Measurements from ENCODE around the gene PRMT5. TPM values are rescaled to one million over a fixed set of nuclear protein-coding genes. Genes with fewer than 3 reads are reported as not detected.
"Not testable (repeated sequence)": the region's sequence is repeated elsewhere in the genome, so short reads cannot be mapped to it uniquely, and the experiment has no call there.

The PRMT5 gene
- total RNA-seq, 1 donor from 2014 or later = 50.2 TPM

DNA sequence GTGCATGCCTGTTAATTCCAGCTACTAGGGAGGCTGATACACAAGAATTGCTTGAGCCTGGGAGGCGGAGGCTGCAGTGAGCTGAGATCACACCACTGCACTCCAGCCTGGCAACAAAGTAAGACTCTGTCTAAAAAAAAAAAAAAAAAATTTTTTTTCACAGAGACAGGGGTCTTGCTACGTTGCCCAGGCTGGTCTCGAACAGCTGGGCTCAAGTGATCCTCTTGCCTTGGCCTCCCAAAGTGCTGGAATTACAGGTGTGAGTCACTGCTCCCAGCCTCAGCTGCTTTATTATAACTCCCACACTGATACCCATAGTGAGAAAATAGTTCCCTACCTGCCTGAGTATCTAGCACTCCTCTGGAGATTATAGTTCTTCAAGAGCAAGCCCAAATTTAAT, 16.5 kb upstream of the PRMT5 start:
- no peak for DNase-seq
- no peak for ATAC-seq (ENCODE audit: poor library complexity)
- intact Hi-C loops (cut with DNase I) = no loop called here

DNA sequence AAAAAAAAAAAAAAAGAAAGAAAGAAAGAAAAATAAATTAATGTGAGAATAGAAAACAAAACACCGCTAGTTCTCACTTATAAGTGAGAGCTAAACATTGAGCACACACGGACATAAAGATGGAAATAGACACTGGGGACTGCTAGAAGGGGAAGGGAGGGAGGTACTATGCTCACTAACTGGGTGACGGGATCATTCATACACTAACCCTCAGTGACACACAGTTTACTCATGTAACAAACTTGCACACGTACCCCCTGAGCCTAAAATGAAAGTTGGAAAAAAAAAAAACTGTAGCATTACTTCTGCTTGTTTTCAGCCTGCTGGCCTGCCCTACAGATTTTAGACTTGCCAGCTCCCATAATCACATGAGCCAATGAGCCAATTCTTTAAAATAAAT, 10.5 kb upstream of the PRMT5 start:
- intact Hi-C loops (cut with DNase I) = no loop called here
- DNase-seq (no peak), ATAC-seq (ENCODE audit: poor library complexity) (no peak)

DNA sequence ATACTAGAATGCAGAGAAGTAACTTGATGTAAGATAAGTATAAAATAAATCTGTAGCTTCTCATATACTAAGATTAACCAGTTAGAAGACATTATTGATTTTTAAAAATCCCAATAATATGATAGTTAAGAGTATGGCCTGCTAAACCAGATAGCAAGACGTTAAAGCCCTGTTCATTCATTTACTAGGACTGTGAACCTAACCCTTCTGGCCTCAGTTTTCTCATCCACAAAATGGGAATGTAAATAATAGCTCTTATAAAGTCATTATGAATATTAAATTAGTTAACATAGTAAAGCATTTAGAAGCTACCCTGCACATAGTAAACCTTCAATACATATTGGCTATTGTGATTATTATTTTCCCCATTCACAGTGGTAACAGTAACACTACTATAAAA, 6.0 kb upstream of the PRMT5 start:
- ATAC-seq (ENCODE audit: poor library complexity) = no peak
- intact Hi-C loops (cut with DNase I) = no loop called here
- no peak for DNase-seq

DNA sequence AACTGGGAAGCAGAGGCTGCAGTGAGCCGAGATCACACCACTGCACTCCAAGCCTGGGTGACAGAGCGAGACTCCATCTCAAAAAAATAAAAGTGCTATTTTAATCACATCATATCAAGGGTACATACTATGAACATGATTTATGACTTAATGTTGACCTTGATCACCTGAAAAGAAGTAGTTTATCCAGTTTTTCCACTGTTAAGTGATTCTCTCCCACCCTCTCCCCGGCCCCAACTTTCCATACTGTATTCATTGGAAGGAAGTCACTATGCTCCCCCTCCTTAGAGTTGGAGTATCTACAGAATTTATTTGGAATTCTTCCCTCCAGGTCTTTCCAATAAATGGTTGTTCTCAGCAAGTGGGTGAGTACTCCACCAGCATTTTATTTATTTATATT, 3.0 kb upstream of the PRMT5 start:
- intact Hi-C loops (cut with DNase I) = no loop called here
- DNase-seq (no peak), ATAC-seq (ENCODE audit: poor library complexity) (no peak)

DNA sequence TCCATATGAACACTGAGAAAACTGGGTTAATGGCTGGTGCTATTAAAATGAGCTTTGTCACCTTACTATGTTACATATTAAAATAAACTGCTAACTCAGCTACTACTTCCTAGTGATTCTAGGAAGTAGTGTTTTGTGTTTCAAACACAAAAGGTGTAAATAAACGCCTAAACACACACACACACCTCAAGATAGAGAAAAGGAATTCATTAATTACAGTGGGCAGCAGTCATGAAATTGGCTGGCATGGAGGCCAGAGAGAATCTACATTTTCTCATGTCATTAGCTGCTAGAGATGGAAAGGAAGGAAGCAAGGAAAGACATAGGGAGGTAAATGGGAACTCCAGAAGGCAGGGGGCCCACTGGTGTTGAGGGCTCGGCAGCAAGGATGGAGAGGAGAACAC, 787 bp upstream of the PRMT5 start:
- DNase-seq (no peak), ATAC-seq (ENCODE audit: poor library complexity) (peak; percentile 9)
- intact Hi-C loops (cut with DNase I) = no loop called here

DNA sequence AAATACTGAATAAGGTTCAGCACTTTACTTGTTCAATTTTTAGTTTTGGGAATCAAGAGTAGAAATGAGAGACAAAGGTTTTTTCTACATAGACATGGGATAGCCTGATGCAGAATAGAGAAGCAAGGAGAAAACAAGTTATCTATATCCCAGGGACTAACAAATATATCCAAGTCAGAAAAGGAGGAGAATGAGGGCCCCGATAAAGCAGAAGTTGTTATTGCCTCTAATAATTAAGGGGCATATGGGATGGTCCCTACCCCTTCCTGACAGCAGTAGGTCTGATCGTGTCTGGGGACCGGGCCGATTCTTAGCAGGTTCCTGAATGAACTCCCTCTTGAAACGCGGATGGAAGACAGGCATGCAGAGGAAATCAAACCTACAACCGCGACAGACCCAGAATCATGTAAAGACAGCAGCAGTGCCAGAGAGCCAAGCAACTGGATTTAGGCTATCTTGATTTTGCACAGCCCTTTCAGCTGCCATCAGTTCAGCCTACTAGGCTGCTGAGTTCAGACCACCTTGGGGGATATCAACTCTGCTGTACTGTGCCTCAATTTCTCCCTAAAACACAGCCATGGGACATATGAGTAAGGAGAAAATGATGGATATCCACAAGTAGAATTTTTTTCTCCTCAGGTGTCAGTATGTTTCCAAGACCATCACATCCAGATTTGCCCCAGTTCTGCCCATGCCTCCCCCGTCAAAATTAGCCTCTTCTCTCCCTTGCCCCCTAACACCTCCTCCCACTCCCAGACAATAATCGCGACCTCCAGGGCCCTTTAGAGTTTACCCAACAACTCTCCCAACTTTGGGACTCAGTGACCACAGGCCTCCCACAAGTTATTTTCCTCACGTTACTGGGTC, 706 bp downstream of the PRMT5 start:
- ATAC-seq (ENCODE audit: poor library complexity) (no peak), DNase-seq (no peak)
- intact Hi-C loops (cut with DNase I) = no loop called here

DNA sequence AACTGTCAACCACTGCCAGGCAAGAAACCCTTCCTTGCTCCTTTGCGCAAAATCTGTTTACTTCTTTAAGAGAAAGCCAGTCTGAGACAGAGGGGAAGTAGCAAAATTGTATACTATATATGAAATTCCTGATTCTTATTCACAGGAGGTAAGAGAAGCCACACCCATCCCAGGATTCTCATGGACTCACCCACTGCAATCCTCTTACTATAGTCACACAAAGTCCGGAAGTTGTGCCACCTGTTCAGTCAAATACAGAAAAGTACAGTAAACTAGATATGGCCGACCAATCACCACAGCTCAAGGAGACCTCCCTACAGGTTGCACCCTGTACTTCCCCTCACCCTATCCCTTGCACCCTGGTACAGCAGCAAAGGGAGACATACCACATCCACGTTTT, 2.9 kb downstream of the PRMT5 start:
- intact Hi-C loops (cut with DNase I) = no loop called here
- DNase-seq (no peak), ATAC-seq (ENCODE audit: poor library complexity) (no peak)

DNA sequence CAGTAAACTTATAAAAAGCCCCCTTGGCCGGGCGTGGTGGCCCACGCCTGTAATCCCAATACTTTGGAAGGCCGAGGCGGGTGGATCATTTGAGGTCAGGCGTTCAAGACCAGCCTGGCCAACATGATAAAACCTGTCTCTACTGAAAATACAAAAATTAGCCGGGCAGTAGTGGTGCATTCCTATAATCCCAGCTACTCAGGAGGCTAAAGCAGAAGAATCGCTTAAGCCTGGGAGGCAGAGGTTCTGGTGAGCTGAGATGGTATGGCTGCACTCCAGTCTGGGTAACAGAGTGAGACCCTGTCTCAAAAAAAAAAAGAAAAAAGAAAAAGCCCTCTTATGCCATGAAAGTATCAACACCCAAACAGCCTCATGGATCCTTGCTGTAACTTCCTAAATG, 3.7 kb downstream of the PRMT5 start:
- ATAC-seq (ENCODE audit: poor library complexity) = no peak
- DNase-seq = no peak
- intact Hi-C loops (cut with DNase I) = no loop called here

DNA sequence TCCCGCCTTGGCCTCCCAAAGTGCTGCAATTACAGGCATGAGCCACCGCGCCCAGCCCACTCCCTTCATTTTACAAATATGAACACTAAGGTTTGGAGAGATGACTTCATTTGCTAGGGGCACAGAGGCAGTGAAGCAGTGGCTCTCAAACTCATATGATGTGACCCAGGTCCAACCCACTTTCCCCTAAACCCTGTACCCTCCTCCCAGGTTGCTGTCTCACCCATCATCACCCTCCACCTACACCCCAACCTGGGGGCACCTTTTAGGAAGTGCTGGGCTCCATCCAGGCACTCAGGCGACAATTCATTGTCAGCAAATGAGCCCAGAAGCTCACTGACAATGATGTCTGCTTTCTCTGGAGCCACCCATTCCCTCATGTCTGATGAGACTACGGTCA, 5.4 kb downstream of the PRMT5 start:
- no peak for ATAC-seq (ENCODE audit: poor library complexity)
- DNase-seq = no peak
- intact Hi-C loops (cut with DNase I) = no loop called here

DNA sequence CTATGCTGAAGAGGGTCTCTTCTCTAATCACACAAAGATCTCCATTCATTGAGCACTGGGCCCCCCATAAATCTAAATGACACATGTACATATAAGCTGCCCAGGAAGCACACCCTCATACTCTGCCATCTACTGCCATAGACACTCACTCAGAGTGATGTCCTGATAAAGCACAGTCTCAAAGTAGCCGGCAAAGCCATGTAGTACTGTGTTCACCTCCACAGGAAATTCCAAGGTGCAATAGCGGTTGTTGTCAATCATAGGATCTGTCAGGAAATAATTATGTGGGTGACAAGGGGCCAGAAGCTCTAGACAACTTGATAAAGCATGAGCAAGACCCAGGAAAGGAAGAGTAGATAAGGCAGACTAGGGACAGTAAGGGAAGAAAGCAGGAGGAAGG, 6.9 kb downstream of the PRMT5 start:
- intact Hi-C loops (cut with DNase I) = no loop called here
- DNase-seq = no peak

DNA sequence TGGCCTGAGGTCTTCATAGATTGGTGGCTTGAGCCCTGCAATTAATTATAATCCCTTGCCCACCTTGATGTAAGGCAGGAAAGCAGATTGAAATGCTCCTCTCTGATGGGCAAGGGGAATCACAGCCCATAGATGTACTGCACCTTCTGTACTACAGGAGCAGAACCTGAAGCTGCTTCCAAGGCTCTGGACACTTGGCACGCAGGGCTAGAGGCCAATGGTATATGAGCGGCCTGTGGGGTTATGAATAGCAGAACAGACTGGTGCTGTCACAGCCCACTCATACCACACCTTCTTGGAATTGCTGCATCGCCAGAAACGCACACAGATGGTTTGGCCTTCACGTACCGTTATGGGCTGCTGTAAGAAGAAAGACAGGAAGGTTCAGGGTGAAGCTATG, 8.5 kb downstream of the PRMT5 start:
- intact Hi-C loops (cut with DNase I) = no loop called here
- peak; percentile 35 for ATAC-seq (ENCODE audit: poor library complexity)
- peak; percentile 65 for DNase-seq

More for the DNA sequence above, 6.9 kb downstream of the PRMT5 start:
- no peak for ATAC-seq (ENCODE audit: poor library complexity)

DNA sequence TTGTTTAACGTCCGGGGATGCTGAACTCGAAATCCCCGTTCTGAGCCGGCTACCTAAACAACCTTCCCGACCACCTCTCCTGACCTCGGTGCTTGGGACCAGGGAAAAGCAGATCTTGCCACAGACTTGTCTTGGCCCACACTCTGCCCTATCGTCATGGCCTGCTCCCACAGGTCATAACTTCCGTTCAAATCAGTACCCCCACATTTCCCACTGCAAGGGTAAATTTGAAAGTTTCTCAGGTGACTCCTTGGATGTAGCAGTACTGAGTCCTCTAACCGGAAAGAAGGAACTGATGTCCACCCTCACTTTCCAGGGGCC, 9.6 kb downstream of the PRMT5 start:
- intact Hi-C loops (cut with DNase I) = no loop called here
- ATAC-seq (ENCODE audit: poor library complexity) (no peak), DNase-seq (no peak)

DNA sequence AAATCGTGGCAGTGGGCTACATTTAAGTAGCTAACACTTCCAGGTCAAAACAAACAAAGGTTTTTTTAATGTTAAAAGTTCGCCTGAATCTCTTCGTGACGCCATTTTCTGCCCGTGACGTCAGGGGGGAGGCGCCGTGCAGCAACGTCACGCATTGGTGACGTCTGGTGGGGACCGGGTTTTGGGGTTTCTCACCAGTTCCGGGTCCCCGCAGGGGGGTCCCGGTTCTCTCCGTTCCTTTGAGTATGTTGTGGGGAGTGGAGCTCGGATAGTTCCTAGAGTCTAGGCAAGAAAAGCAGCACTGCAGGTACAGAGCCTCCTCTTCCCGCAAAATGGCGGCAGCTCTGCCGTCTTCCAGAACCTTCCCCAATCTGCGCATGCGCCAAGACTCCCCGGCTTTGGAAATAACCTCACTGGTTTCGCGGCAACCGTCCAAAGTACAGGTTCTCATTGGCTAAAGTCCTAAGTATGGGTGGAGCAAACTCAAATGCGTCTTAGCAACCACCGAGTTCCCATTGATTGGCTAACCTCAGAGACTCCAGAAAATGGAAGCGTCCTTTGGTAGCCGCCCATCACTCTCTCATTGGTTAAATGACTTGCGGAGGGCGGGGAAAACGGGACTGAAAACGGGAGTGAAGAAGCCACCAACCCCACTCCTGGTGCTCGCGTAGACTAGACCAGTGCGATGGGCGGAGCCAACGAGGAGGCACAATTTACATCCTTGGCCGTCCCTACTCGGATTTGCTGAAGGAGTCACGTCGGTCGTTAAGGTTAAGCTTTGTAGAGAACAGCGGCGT, 10.2 kb downstream of the PRMT5 start, which contains the start of gene RBM23:
Gene RBM23, minus strand, starts transcription at position 346 of the 797 bp plus-strand sequence.
- intact Hi-C loops (cut with DNase I) = no loop called here
- DNase-seq = peak; percentile 100
- ATAC-seq (ENCODE audit: poor library complexity) = peak; percentile 90

DNA sequence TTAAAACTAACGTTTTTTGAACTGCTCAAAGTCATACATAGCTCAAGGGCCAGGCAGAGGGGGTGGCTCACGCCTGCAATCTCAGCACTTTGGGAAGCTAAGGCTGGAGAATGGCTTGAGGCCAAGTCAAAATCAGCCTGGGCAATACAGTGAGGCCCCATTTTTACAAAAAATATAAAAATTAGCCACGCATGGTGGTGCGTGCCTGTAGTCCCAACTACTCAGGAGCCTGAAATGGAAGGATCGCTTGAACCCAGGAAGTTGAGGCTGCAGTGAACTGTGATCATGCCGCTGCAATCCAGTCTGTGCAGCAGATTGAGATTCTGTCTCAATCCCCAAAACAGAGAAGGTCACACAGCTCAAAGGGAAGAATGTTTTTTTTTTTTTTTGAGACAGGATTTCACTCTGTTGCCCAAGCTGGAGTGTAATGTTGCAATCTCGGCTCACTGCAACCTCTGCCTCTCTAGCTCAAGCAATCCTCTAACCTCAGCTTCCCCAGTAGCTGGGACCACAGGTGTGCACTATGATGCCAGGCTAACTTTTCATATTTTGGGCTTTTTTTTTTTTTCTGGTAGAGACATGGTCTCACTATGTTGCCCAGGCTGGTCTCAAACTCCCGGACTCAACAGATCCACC, 13.2 kb downstream of the PRMT5 start:
- DNase-seq (no peak), ATAC-seq (ENCODE audit: poor library complexity) (no peak)
- intact Hi-C loops (cut with DNase I) = no loop called here

DNA sequence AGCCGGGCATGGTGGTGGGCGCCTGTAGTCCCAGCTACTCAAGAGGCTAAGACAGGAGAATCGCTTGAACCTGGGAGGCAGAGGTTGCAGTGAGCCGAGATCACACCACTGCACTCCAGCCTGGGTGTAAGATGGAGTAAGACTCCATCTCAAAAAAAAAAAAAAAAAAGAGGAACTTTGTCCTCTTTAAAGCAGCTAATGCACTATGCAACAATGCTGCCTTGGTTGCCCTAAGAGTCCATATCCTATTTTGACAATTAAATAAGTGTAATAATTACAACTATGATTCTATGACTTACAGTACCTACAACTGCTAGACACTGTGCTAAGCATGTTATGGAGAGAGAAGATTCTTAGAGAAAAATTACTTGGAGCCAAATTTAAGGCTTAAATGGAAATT, 14.3 kb downstream of the PRMT5 start:
- intact Hi-C loops (cut with DNase I) = not testable (repeated sequence)

DNA sequence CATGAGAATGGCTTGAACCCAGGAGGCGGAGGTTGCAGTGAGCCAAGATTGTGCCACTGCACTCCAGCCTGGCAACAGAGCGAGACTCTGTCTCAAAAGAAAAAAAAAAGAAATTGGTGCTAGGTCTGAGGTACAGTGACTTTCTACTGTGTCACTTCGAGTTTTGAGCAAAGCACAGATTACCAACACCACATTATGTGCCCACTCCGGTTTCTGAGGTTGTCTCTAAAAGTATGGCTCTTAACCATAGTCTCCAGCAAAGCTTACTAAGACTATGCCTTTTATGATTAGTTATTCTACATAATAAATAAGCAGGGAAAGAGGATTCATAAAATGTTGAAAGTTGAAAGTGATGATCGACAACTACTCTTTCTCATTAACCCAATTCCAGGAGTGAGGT, 18.3 kb downstream of the PRMT5 start:
- intact Hi-C loops (cut with DNase I) = no loop called here
- ATAC-seq (ENCODE audit: poor library complexity) (no peak), DNase-seq (no peak)

More for the DNA sequence above, 14.3 kb downstream of the PRMT5 start:
- not testable (repeated sequence) for DNase-seq; ATAC-seq (ENCODE audit: poor library complexity)

DNA sequence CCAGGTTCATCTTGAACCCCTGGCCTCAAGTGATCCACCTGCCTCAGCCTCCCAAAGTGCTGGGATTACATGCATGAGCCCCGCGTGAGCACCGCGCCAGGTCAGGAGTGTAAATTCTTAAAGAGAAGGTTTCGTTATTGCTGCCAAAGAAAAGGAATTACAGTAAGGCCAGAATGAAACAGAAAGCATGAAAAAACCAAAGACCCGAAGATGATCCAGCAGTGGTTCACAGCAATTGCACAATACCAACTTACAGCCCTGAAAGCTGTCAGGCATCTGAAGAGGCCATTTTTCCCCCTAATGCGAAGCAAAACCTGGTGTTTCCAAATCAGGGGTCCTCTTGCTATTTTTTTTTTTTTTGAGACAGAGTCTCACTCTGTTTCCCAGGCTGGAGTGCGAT, 20.6 kb downstream of the PRMT5 start:
- intact Hi-C loops (cut with DNase I) = no loop called here
- no peak for DNase-seq
- ATAC-seq (ENCODE audit: poor library complexity) = no peak

DNA sequence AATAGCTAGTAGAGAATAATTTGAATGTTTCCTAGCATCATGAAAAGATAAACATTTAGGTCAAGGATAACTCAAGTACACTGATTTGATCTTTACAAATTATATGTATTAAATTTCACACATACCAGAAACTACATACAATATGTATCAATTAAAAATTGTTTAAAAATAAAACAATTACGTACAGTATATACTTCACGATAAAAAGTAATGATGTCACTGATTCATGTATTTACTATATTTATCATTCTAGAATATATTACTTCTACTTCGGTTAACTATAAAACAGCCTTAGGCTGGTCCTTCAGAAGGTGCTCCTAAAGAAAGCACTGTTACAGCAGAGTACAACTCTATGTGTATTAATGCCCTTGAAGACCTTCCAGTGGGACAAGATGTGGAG, 21.7 kb downstream of the PRMT5 start:
- intact Hi-C loops (cut with DNase I) = no loop called here
- no peak for ATAC-seq (ENCODE audit: poor library complexity)
- DNase-seq = no peak

DNA sequence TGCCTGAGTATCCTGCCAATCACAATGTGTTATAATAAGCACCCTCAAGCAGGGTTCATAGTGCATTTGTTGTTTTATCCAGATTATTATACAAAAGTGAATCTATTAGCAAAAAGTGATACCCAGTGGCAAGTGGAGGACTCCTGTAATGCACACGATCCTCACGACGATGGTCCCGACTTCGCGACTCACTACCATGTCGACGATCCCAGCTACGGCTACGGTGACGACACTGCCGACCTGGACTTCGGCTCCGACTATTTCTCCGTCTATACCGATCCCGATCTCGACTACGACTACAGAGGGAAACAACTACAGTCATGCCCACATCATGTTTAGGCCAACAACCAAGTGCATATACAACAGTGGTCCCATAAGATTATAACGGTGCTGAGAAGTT, 23.1 kb downstream of the PRMT5 start:
- DNase-seq = no peak
- ATAC-seq (ENCODE audit: poor library complexity) = no peak
- intact Hi-C loops (cut with DNase I) = no loop called here

DNA sequence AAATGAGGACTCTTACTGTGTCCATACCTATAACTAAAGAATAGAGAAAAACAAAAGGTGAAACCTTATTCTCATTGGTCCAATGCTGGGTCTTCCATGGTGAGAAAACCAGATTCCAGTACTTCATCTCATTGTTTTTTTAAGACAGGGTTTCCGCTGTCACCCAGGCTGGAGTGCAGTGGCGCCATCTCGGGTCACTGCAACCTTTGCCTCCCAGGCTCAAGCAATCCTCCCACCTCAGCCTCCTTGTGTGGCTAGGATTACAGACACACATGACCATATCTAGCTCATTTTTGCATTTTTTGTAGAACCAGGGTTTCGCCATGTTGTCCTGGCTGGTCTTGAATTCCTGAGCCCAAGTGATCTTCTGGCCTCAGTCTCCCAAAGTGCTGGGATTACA, 23.5 kb downstream of the PRMT5 start:
- DNase-seq (no peak), ATAC-seq (ENCODE audit: poor library complexity) (no peak)
- intact Hi-C loops (cut with DNase I) = no loop called here
